ENCODE data around the gene GAS2L1.

DNA sequence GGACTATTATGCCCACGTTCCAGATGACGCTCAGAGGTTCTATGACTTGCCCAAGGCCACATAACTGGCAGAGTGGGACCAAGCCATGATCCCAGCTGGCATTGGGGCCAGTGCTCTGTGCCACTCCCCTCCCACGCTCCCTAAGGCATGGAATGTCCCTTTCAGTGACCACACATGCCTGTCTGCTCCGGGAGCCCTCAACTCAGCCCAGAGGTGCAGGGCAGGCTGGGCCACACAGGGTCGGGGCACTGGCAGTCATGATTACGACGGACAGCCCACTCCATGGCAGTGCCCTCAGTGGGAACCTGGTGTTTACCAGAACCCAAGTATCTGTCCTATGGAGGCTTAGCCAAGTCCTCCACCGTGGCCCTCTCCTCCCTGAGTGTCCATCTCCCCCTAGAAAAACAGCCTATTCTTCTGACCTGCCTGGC lies 48.7 kb upstream of the GAS2L1 start:
- TF ChIP-seq, protein P1, sequence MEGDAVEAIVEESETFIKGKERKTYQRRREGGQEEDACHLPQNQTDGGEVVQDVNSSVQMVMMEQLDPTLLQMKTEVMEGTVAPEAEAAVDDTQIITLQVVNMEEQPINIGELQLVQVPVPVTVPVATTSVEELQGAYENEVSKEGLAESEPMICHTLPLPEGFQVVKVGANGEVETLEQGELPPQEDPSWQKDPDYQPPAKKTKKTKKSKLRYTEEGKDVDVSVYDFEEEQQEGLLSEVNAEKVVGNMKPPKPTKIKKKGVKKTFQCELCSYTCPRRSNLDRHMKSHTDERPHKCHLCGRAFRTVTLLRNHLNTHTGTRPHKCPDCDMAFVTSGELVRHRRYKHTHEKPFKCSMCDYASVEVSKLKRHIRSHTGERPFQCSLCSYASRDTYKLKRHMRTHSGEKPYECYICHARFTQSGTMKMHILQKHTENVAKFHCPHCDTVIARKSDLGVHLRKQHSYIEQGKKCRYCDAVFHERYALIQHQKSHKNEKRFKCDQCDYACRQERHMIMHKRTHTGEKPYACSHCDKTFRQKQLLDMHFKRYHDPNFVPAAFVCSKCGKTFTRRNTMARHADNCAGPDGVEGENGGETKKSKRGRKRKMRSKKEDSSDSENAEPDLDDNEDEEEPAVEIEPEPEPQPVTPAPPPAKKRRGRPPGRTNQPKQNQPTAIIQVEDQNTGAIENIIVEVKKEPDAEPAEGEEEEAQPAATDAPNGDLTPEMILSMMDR (conservative IDR thresholded peaks at IDR 0.05; ENCODE audit: low read length), result no peak
- no peak for TF ChIP-seq EZH2phosphoT487 (IDR thresholded peaks at IDR 0.05; ENCODE audit: borderline replicate concordance, low read depth, low read length)

All from OCI-LY7 (cell line).